Keratinocyte (primary cell): ENCODE measurements around the gene GALR3.

ENCODE experiments used
- CTCF ChIP-seq, 3 experiments: IDR thresholded peaks in 1 of 3; conservative IDR thresholded peaks in 1 of 3; optimal IDR thresholded peaks in 1 of 3; 2 replicates in 2 of 3; 3 replicates in 1 of 3; pipeline versions ENCODE3 to v1.5.1; 2011; ENCODE audit warnings: low read length in 3 of 3, mild to moderate bottlenecking in 3 of 3, moderate library complexity in 2 of 3, control low read depth in 1 of 3, inconsistent platforms in 1 of 3; ENCODE audit not compliant: insufficient read depth in 2 of 3; ENCODE audit errors: extremely low read depth in 1 of 3
- EZH2 ChIP-seq: IDR thresholded peaks from one replicate; pipeline ENCODE4 v1.6.1; 2012; ENCODE audit warnings: inconsistent platforms, mild to moderate bottlenecking, low read length, moderate library complexity

GRCh38 chr22:37815593-37815992 lies 7.6 kb upstream of the GALR3 start:
- TF ChIP-seq CTCF (optimal IDR thresholded peaks at IDR 0.05 in 1 of 3, IDR thresholded peaks at IDR 0.05 in 1 of 3, conservative IDR thresholded peaks at IDR 0.05 in 1 of 3; ENCODE audit: extremely low read depth in 1 of 3, insufficient read depth in 2 of 3, low read length in 3 of 3) (no peak), EZH2 (no peak)
